ENCODE data around the gene ITPA.

DNA sequence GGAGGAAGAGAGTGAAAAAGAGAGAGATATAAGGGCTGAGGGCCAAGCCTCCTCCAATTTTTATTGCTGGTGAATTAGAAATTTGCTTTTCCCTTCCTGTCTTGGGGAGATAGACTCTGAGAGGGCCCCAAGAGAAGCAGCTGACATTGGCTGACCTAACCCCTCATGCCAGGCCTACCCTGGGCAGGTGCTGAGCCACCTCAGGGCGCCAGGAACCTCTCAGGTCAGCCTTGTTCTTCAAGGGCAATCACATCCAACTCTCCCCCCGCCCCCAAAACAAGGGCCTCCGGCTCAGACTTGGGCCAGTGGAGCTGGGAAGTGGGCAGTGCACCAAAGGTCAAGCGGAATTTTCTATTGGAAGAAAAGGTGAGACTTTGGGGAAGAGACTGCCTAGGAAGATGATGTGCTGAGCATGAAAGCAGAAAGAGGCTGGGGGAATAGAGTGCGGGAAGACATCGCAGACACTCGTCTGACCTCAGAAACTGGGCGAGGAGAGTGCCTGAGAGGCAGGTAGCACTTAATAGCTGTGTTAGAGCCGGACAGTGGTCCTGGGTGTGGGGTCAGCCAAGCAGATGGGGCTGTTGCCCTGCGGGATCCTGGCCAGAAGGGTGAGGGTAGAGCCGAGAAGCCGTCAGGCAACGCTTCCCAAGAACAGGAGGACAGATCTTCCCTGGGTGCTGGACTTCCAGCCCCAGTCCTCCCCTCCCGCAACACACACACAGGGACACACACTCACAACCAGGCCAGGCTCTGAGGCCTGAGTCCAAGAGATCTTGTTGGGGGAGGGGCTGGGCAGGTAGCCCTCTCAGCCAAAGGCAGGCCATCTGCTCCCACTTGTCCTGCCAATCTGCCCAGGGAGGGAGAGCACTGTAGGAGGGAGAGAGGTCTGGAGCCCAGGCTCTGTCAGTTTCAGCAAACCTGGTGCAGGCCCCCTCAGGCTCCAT is 45.9 kb upstream of the ITPA start:
- TF ChIP-seq, protein P1, sequence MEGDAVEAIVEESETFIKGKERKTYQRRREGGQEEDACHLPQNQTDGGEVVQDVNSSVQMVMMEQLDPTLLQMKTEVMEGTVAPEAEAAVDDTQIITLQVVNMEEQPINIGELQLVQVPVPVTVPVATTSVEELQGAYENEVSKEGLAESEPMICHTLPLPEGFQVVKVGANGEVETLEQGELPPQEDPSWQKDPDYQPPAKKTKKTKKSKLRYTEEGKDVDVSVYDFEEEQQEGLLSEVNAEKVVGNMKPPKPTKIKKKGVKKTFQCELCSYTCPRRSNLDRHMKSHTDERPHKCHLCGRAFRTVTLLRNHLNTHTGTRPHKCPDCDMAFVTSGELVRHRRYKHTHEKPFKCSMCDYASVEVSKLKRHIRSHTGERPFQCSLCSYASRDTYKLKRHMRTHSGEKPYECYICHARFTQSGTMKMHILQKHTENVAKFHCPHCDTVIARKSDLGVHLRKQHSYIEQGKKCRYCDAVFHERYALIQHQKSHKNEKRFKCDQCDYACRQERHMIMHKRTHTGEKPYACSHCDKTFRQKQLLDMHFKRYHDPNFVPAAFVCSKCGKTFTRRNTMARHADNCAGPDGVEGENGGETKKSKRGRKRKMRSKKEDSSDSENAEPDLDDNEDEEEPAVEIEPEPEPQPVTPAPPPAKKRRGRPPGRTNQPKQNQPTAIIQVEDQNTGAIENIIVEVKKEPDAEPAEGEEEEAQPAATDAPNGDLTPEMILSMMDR (IDR thresholded peaks at IDR 0.05): no peak
- TF ChIP-seq EP300 (IDR thresholded peaks at IDR 0.05; ENCODE audit: low read depth) (no peak), POLR2A (IDR thresholded peaks at IDR 0.05) (no peak), POLR2AphosphoS5 (IDR thresholded peaks at IDR 0.05) (no peak)
